Keratinocyte (primary cell): ENCODE measurements around the gene GABRE. TPM values are rescaled to one million over a fixed set of nuclear protein-coding genes. Genes with fewer than 3 reads are reported as not detected.

ENCODE experiments used
- DNase-seq: peaks from one replicate; pipeline ENCODE4 v3.0.0-alpha.2; 2011; ENCODE audit warnings: low read depth, missing footprints, low spot score
- FAIRE-seq: peaks from 2 replicates; lab custom pipeline; 2011; peaks lifted over from hg19 to GRCh38; lab: Jason Lieb, UNC
- H2AFZ ChIP-seq: 2 replicates; pipeline ENCODE4 v1.6.0; 2012; ENCODE audit warnings: low read length, control low read depth, inconsistent platforms; ENCODE audit not compliant: control insufficient read depth
- H3K27ac ChIP-seq: 2 replicates; pipeline ENCODE4 v1.5.1; 2011; ENCODE audit warnings: low read length; ENCODE audit not compliant: control insufficient read depth, insufficient read depth
- H3K27me3 ChIP-seq: 3 replicates; pipeline ENCODE4 v1.6.0; 2011; ENCODE audit warnings: low read length; ENCODE audit not compliant: control insufficient read depth, insufficient read depth; ENCODE audit errors: extremely low read depth
- H3K36me3 ChIP-seq, 2 experiments: 2 replicates in 1 of 2; 3 replicates in 1 of 2; pipeline ENCODE4 v1.5.1; 2011; ENCODE audit warnings: low read length in 2 of 2, mild to moderate bottlenecking in 1 of 2; ENCODE audit not compliant: control insufficient read depth in 2 of 2, insufficient read depth in 2 of 2; ENCODE audit errors: extremely low read depth in 1 of 2
- H3K4me1 ChIP-seq: 3 replicates; pipeline ENCODE4 v1.5.1; 2011; ENCODE audit warnings: low read length; ENCODE audit not compliant: control insufficient read depth, insufficient read depth; ENCODE audit errors: extremely low read depth
- H3K4me2 ChIP-seq: 3 replicates; pipeline ENCODE4 v1.6.0; 2011; ENCODE audit warnings: low read depth, low read length; ENCODE audit not compliant: control insufficient read depth, insufficient read depth; ENCODE audit errors: extremely low read depth
- H3K4me3 ChIP-seq, 3 experiments: fragments of 200-600 bp in 1 of 3; sonication (generic) in 1 of 3; 2 replicates in 2 of 3; 3 replicates in 1 of 3; pipeline ENCODE4 v1.5.1; 2011 to 2016; ENCODE audit warnings: low read length in 3 of 3, mild to moderate bottlenecking in 3 of 3, control low read depth in 2 of 3, inconsistent platforms in 1 of 3, low read depth in 1 of 3, mixed read lengths in 1 of 3, mixed run types in 1 of 3, moderate library complexity in 1 of 3; ENCODE audit not compliant: control insufficient read depth in 2 of 3, insufficient read depth in 2 of 3; ENCODE audit errors: extremely low read depth in 1 of 3
- H3K79me2 ChIP-seq: 2 replicates; pipeline ENCODE4 v1.6.0; 2012; ENCODE audit warnings: low read length; ENCODE audit not compliant: control insufficient read depth, insufficient read depth
- H3K9ac ChIP-seq: 3 replicates; pipeline ENCODE4 v1.6.0; 2011; ENCODE audit warnings: low read length; ENCODE audit not compliant: control insufficient read depth, insufficient read depth; ENCODE audit errors: extremely low read depth
- H3K9me1 ChIP-seq: 3 replicates; pipeline ENCODE4 v1.6.0; 2011; ENCODE audit warnings: low read length; ENCODE audit not compliant: control insufficient read depth, insufficient read depth; ENCODE audit errors: extremely low read depth
- H3K9me3 ChIP-seq: 2 replicates; pipeline ENCODE4 v1.5.1; 2012; ENCODE audit warnings: low read depth, low read length; ENCODE audit not compliant: control insufficient read depth
- H4K20me1 ChIP-seq: 3 replicates; pipeline ENCODE4 v1.6.0; 2011; ENCODE audit warnings: low read length; ENCODE audit not compliant: control insufficient read depth, insufficient read depth; ENCODE audit errors: extremely low read depth
- CTCF ChIP-seq, 3 experiments: IDR thresholded peaks in 1 of 3; conservative IDR thresholded peaks in 1 of 3; optimal IDR thresholded peaks in 1 of 3; 2 replicates in 2 of 3; 3 replicates in 1 of 3; pipeline versions ENCODE3 to v1.5.1; 2011; ENCODE audit warnings: low read length in 3 of 3, mild to moderate bottlenecking in 3 of 3, moderate library complexity in 2 of 3, control low read depth in 1 of 3, inconsistent platforms in 1 of 3; ENCODE audit not compliant: insufficient read depth in 2 of 3; ENCODE audit errors: extremely low read depth in 1 of 3
- EZH2 ChIP-seq: IDR thresholded peaks from one replicate; pipeline ENCODE4 v1.6.1; 2012; ENCODE audit warnings: inconsistent platforms, mild to moderate bottlenecking, low read length, moderate library complexity
- dilution Hi-C: fragments of 300-500 bp; cut with MboI; formaldehyde crosslinking; loops from one replicate; pipeline ENCODE4 v1.7.0; 2020; ENCODE audit warnings: low sequenced_read_pairs; ENCODE audit not compliant: extremely low pct_ligation_motif_present
- polyA plus RNA-seq, 5 experiments: library from polyadenylated mRNA; depleted of rRNA in 3 of 5; stranded (reverse) in 3 of 5; stranded (forward) in 1 of 5; unstranded in 1 of 5; fragments of >200 nt; gene quantifications; 1 replicate in 1 of 5; 2 replicates in 3 of 5; 3 replicates in 1 of 5; pipeline versions ENCODE4 v1.2.1 to v1.2.3, GENCODE V29; 2011 to 2012; ENCODE audit warnings: missing spikeins in 2 of 5, low read depth in 1 of 5, low replicate concordance in 1 of 5

Gene GABRE
- polyA plus RNA-seq, 1 donor (not counting 4 experiments of a cell fraction or from before 2014, with no cell fraction given) = 34.1 TPM

- no peaks in the 10 kb centered on the region for H3K36me3 ChIP-seq
- FAIRE-seq (no peak), DNase-seq (no peak)
- dilution Hi-C loops = no loop called here
- H3K4me2 ChIP-seq = no peak overlapping the region
- H4K20me1 ChIP-seq = no peaks in the 10 kb centered on the region
- H3K27me3 ChIP-seq = no peaks in the 10 kb centered on the region
- H3K4me1 ChIP-seq = no peaks in the 10 kb centered on the region
- no peaks in the 10 kb centered on the region for H3K79me2 ChIP-seq
- H3K4me3 ChIP-seq = no peak overlapping the region
- H3K9me3 ChIP-seq = no peaks in the 10 kb centered on the region
- no peak overlapping the region for H3K9ac ChIP-seq
- no peak overlapping the region for H3K27ac ChIP-seq
- H2AFZ ChIP-seq = no peak overlapping the region
- H3K9me1 ChIP-seq = no peaks in the 10 kb centered on the region
- TF ChIP-seq CTCF (optimal IDR thresholded peaks at IDR 0.05 in 1 of 3, IDR thresholded peaks at IDR 0.05 in 1 of 3, conservative IDR thresholded peaks at IDR 0.05 in 1 of 3; ENCODE audit: extremely low read depth in 1 of 3, insufficient read depth in 2 of 3, low read length in 3 of 3) (no peak), EZH2 (no peak)
Observed at GRCh38 chrX:151999813-152000212, 25.3 kb upstream of the GABRE start.

- Histone ChIP-seq H4K20me1 (no peaks in the 10 kb centered on the region), H3K4me1 (no peaks in the 10 kb centered on the region), H3K4me3 (no peak overlapping the region), H2AFZ (no peak overlapping the region), H3K27me3 (no peaks in the 10 kb centered on the region), H3K36me3 (no peaks in the 10 kb centered on the region), H3K9ac (no peak overlapping the region), H3K79me2 (no peaks in the 10 kb centered on the region), H3K9me3 (no peaks in the 10 kb centered on the region), H3K9me1 (no peaks in the 10 kb centered on the region), H3K27ac (no peak overlapping the region), H3K4me2 (no peak overlapping the region)
- DNase-seq (no peak), FAIRE-seq (no peak)
- dilution Hi-C loops = no loop called here
- no peak for TF ChIP-seq CTCF (optimal IDR thresholded peaks at IDR 0.05 in 1 of 3, IDR thresholded peaks at IDR 0.05 in 1 of 3, conservative IDR thresholded peaks at IDR 0.05 in 1 of 3; ENCODE audit: extremely low read depth in 1 of 3, insufficient read depth in 2 of 3, low read length in 3 of 3)
- no peak for TF ChIP-seq EZH2
Observed at GRCh38 chrX:151997539-151997938, 23.1 kb upstream of the GABRE start.
